HepG2 (cell line): ENCODE data around the gene DAD1. TPM values are rescaled to one million over a fixed set of nuclear protein-coding genes. Genes with fewer than 3 reads are reported as not detected.

Source experiments
- ARHGAP35 ChIP-seq: sonication (generic); formaldehyde crosslinking; IDR thresholded peaks from 2 replicates; pipeline ENCODE4 v1.9.0; 2022; ENCODE audit warnings: mild to moderate bottlenecking, inconsistent platforms, moderate library complexity, missing genetic modification reagents, borderline replicate concordance
- CAMTA2 ChIP-seq: sonication (generic); formaldehyde crosslinking; IDR thresholded peaks from 2 replicates; pipeline ENCODE4 v1.4.0; 2020; ENCODE audit warnings: mild to moderate bottlenecking, missing genetic modification reagents, borderline replicate concordance
- CBX5 ChIP-seq: sonication (generic); formaldehyde crosslinking; IDR thresholded peaks from 2 replicates; pipeline ENCODE4 v1.4.0; 2020; ENCODE audit warnings: missing genetic modification reagents, borderline replicate concordance
- GZF1 ChIP-seq: sonication (generic); formaldehyde crosslinking; IDR thresholded peaks from 2 replicates; pipeline ENCODE4 v1.5.1; 2020; ENCODE audit warnings: mild to moderate bottlenecking, missing genetic modification reagents
- HNRNPUL1 ChIP-seq: fragments of 200-400 bp; formaldehyde crosslinking; IDR thresholded peaks from 2 replicates; pipeline ENCODE4 v1.6.1; 2017; ENCODE audit warnings: low read depth, mild to moderate bottlenecking, low read length, moderate library complexity
- ISX ChIP-seq: sonication (generic); formaldehyde crosslinking; conservative IDR thresholded peaks from 2 replicates; pipeline ENCODE4 v1.5.0; 2020; ENCODE audit warnings: missing genetic modification reagents
- KDM2A ChIP-seq: sonication (generic); formaldehyde crosslinking; IDR thresholded peaks from 2 replicates; pipeline ENCODE4 v1.4.0; 2020; ENCODE audit warnings: low read depth, missing genetic modification reagents, borderline replicate concordance
- KLF6 ChIP-seq: IDR thresholded peaks from 2 replicates; pipeline ENCODE4 v1.8.0; 2016; ENCODE audit warnings: missing biosample characterization, missing genetic modification reagents
- KLF9 ChIP-seq: IDR thresholded peaks from 2 replicates; pipeline ENCODE4 v1.6.1; 2016; ENCODE audit warnings: low read depth
- RBM39 ChIP-seq: fragments of 200-400 bp; formaldehyde crosslinking; IDR thresholded peaks from one replicate; pipeline ENCODE4 v1.6.1; 2018; ENCODE audit warnings: antibody characterized with exemption, mild to moderate bottlenecking, low read depth, low read length; ENCODE audit not compliant: poor library complexity, severe bottlenecking
- ZBTB10 ChIP-seq: sonication (generic); formaldehyde crosslinking; IDR thresholded peaks from 2 replicates; pipeline ENCODE4 v1.4.0; 2020; ENCODE audit warnings: missing genetic modification reagents, borderline replicate concordance
- ZBTB38 ChIP-seq: sonication (generic); formaldehyde crosslinking; IDR thresholded peaks from 2 replicates; pipeline ENCODE4 v1.5.1; 2020; ENCODE audit warnings: mild to moderate bottlenecking, missing genetic modification reagents
- ZFYVE20 ChIP-seq: sonication (generic); formaldehyde crosslinking; IDR thresholded peaks from 2 replicates; pipeline ENCODE4 v1.8.0; 2023; ENCODE audit warnings: low read depth, mild to moderate bottlenecking, moderate library complexity, missing genetic modification reagents, borderline replicate concordance
- ZNF10 ChIP-seq: sonication (generic); formaldehyde crosslinking; IDR thresholded peaks from 2 replicates; pipeline ENCODE4 v1.4.0; 2020; ENCODE audit warnings: mild to moderate bottlenecking, low read depth, missing genetic modification reagents, borderline replicate concordance
- ZNF225 ChIP-seq: sonication (generic); formaldehyde crosslinking; IDR thresholded peaks from 2 replicates; pipeline ENCODE4 v1.4.0; 2020; ENCODE audit warnings: mild to moderate bottlenecking, missing genetic modification reagents
- ZNF367 ChIP-seq: sonication (generic); formaldehyde crosslinking; IDR thresholded peaks from 2 replicates; pipeline ENCODE4 v1.4.0; 2020; ENCODE audit warnings: missing genetic modification reagents, borderline replicate concordance
- ZNF547 ChIP-seq: sonication (generic); formaldehyde crosslinking; IDR thresholded peaks from 2 replicates; pipeline ENCODE4 v1.5.1; 2020; ENCODE audit warnings: mild to moderate bottlenecking, missing genetic modification reagents
- polyA plus RNA-seq, 8 experiments: library from polyadenylated mRNA; depleted of rRNA in 3 of 8; stranded (reverse) in 7 of 8; unstranded in 1 of 8; fragments of >200 nt; fragmentation: Illumina TruSeq in 4 of 8; extraction: Trizol in 4 of 8; gene quantifications; 2 replicates each; pipeline versions ENCODE4 v1.2.1 to v1.2.3, GENCODE V29; 2011 to 2016; ENCODE audit warnings: low read depth in 4 of 8, missing spikeins in 1 of 8, mixed read lengths in 1 of 8; ENCODE audit not compliant: insufficient read depth in 1 of 8
- total RNA-seq, 5 experiments: library from RNA; depleted of rRNA; stranded (reverse); fragments of >200 nt; fragmentation: Illumina TruSeq; extraction: Trizol; gene quantifications; 2 replicates each; pipeline ENCODE4 v1.2.3, GENCODE V29; 2016; ENCODE audit warnings: low read depth in 1 of 5
- TF ChIP-seq, protein P1 (sequence below): sonication (generic); formaldehyde crosslinking; IDR thresholded peaks from 2 replicates; pipeline ENCODE4 v1.5.1; 2020; ENCODE audit warnings: mild to moderate bottlenecking, missing genetic modification reagents, borderline replicate concordance
- TF ChIP-seq, protein P2 (sequence below): sonication (generic); formaldehyde crosslinking; IDR thresholded peaks from 2 replicates; pipeline ENCODE4 v1.5.0; 2020; ENCODE audit warnings: missing genetic modification reagents
- TF ChIP-seq, protein P3 (sequence below): sonication (generic); formaldehyde crosslinking; IDR thresholded peaks from 2 replicates; pipeline ENCODE4 v1.9.0; 2021; ENCODE audit warnings: missing genetic modification reagents, borderline replicate concordance

The DAD1 gene
- total and polyA plus RNA-seq, 2 of the 13 experiments (the other 11 are each of a cell fraction or from before 2014, with no cell fraction given): 558 to 626 TPM

DNA sequence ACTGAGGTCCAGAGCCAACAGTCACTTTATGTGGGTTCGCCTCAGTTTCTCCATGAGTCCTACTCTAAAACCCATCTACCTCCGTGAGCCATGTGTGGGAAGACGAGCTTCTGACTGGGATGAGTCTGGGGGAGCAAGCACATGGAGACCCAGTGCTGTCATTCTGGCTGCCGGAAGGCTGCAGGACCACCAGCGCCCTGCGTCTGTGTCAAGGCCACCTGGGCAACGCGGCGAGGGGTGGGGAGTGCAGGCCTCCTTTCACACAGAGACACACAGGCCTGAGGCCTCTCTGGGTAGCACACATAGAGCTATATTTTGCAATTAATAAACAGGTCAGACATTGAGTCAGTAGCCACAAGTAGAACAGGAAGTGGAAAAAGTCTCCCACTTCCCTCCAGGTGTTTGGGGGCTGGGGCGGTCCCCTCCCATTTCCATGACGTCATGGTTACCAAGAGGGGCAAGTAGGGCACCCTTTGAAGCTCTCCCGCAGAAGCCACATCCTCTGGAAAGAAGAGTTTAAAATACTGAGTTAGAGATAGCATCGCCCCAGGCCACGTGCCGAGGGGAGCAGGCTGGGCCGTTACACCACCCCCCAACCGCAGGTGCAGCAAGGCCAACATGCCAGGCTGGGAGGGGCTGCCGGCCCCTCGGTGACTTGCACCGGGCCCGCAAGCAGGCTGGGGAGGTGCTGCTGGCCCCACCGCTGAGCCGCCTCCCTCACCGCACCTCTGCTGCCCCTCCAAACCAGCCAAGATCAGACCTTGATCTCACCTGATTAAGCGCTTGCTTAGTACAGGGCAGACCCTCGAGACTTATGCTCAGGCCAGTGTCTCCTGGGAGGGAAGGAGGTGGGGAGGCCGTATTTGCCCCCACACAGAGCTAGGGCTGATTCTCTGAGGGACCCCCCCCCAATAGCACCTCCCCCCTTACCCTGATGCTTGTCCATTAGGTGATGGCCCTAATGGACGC lies 32.7 kb downstream of the DAD1 start (continued):
- no peak for TF ChIP-seq RBM39
- peak; percentile 74 for TF ChIP-seq GZF1 (CRISPR knock-in tag)
- TF ChIP-seq ZBTB38 (CRISPR knock-in tag): 0 out of 2 replicates have a peak, but pooled peaks have one; percentile 17
- 0 out of 2 replicates have a peak, but pooled peaks have one; percentile 57 for TF ChIP-seq ZFYVE20 (CRISPR knock-in tag)
- no peak for TF ChIP-seq ZNF367
- TF ChIP-seq, protein P1, sequence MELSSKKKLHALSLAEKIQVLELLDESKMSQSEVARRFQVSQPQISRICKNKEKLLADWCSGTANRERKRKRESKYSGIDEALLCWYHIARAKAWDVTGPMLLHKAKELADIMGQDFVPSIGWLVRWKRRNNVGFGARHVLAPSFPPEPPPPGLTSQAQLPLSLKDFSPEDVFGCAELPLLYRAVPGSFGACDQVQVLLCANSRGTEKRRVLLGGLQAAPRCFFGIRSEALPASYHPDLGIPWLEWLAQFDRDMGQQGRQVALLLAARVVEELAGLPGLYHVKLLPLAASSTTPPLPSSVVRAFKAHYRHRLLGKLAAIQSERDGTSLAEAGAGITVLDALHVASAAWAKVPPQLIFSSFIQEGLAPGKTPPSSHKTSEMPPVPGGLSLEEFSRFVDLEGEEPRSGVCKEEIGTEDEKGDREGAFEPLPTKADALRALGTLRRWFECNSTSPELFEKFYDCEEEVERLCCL: peak; percentile 8; the same call in 1 of the 2 replicates
- no peak for TF ChIP-seq HNRNPUL1
- TF ChIP-seq CBX5: 0 out of 2 replicates have a peak, but pooled peaks have one; percentile 15
- no peak for TF ChIP-seq CAMTA2 (CRISPR knock-in tag)
- no peak for TF ChIP-seq ARHGAP35 (CRISPR knock-in tag)
- no peak for TF ChIP-seq KLF9 (CRISPR knock-in tag)
- TF ChIP-seq ZNF225 (CRISPR knock-in tag): peak; percentile 61; the same call in 1 of the 2 replicates
- no peak for TF ChIP-seq ZNF10
- TF ChIP-seq, protein P2, sequence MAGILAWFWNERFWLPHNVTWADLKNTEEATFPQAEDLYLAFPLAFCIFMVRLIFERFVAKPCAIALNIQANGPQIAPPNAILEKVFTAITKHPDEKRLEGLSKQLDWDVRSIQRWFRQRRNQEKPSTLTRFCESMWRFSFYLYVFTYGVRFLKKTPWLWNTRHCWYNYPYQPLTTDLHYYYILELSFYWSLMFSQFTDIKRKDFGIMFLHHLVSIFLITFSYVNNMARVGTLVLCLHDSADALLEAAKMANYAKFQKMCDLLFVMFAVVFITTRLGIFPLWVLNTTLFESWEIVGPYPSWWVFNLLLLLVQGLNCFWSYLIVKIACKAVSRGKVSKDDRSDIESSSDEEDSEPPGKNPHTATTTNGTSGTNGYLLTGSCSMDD (CRISPR knock-in tag): peak; percentile 86; the same call in 1 of the 2 replicates
- no peak for TF ChIP-seq KLF6 (CRISPR knock-in tag)
- no peak for TF ChIP-seq KDM2A (CRISPR knock-in tag)
- 0 out of 2 replicates have a peak, but pooled peaks have one; percentile 44 for TF ChIP-seq ISX (CRISPR knock-in tag)
- no peak for TF ChIP-seq ZBTB10 (CRISPR knock-in tag)
- no peak for TF ChIP-seq ZNF547 (CRISPR knock-in tag)
- TF ChIP-seq, protein P3, sequence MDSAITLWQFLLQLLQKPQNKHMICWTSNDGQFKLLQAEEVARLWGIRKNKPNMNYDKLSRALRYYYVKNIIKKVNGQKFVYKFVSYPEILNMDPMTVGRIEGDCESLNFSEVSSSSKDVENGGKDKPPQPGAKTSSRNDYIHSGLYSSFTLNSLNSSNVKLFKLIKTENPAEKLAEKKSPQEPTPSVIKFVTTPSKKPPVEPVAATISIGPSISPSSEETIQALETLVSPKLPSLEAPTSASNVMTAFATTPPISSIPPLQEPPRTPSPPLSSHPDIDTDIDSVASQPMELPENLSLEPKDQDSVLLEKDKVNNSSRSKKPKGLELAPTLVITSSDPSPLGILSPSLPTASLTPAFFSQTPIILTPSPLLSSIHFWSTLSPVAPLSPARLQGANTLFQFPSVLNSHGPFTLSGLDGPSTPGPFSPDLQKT (CRISPR knock-in tag): peak; percentile 88
